Measurements from ENCODE around the gene DCUN1D5. TPM values are rescaled to one million over a fixed set of nuclear protein-coding genes. Genes with fewer than 3 reads are reported as not detected.

Gene DCUN1D5
- polyA plus RNA-seq, 10 donors = 30.0 to 40.3 (median 35.1) TPM

Other genes starting within 250 kb of the DCUN1D5 start
- gene MMP3, start 248.6 kb downstream of the DCUN1D5 start, polyA plus RNA-seq (ENCODE audit: insufficient read length in 10 of 10) = under 1 TPM in 2 of 10 donors, not detected in 8; 0.16 to 0.42 TPM
- not detected for gene MMP12, start 217.2 kb downstream of the DCUN1D5 start, polyA plus RNA-seq (ENCODE audit: insufficient read length in 10 of 10)
- under 1 TPM in 3 of 10 donors, not detected in 7; 0.08 to 0.11 (median 0.10) TPM for gene MMP13, start 136.4 kb downstream of the DCUN1D5 start, polyA plus RNA-seq (ENCODE audit: insufficient read length in 10 of 10)
- gene DYNC2H1, start 17.3 kb upstream of the DCUN1D5 start, polyA plus RNA-seq (ENCODE audit: insufficient read length in 10 of 10) = 10 to 100 TPM in 9 of 10 donors, 1 to 10 TPM in 1; 9.5 to 18.5 (median 11.4) TPM